AG04449 (cell line): ENCODE data around the gene CFAP61.
"Not testable (repeated sequence)": the region's sequence is repeated elsewhere in the genome, so short reads cannot be mapped to it uniquely, and the experiment has no call there.

Experiments
- CTCF ChIA-PET: fragments of 350-600 bp; formaldehyde crosslinking; extraction: SDS; loops from one replicate; lab custom pipeline; 2021; ENCODE audit warnings: antibody characterized with exemption; lab: Yijun Ruan, JAX
- POLR2A ChIA-PET: fragments of 400-600, 350-600 bp; formaldehyde crosslinking; extraction: SDS; loops from one replicate; lab custom pipeline; 2020; ENCODE audit warnings: antibody characterized with exemption, inconsistent platforms; lab: Yijun Ruan, JAX
- DNase-seq: peaks from one replicate; pipeline ENCODE4 v3.0.0-alpha.2; 2010; ENCODE audit warnings: low read depth, low spot score
- H3K4me3 ChIP-seq: 2 replicates; pipeline ENCODE4 v1.5.1; 2011; ENCODE audit warnings: low read depth, mild to moderate bottlenecking, control low read depth, low read length
- TF ChIP-seq, protein P1 (sequence below): IDR thresholded peaks from one replicate; pipeline ENCODE4 v1.5.1; 2011; ENCODE audit warnings: mild to moderate bottlenecking, moderate library complexity, low read length, control low read depth, inconsistent platforms; ENCODE audit not compliant: insufficient read depth; ENCODE audit errors: missing control alignments

Gene CFAP61, protein sequence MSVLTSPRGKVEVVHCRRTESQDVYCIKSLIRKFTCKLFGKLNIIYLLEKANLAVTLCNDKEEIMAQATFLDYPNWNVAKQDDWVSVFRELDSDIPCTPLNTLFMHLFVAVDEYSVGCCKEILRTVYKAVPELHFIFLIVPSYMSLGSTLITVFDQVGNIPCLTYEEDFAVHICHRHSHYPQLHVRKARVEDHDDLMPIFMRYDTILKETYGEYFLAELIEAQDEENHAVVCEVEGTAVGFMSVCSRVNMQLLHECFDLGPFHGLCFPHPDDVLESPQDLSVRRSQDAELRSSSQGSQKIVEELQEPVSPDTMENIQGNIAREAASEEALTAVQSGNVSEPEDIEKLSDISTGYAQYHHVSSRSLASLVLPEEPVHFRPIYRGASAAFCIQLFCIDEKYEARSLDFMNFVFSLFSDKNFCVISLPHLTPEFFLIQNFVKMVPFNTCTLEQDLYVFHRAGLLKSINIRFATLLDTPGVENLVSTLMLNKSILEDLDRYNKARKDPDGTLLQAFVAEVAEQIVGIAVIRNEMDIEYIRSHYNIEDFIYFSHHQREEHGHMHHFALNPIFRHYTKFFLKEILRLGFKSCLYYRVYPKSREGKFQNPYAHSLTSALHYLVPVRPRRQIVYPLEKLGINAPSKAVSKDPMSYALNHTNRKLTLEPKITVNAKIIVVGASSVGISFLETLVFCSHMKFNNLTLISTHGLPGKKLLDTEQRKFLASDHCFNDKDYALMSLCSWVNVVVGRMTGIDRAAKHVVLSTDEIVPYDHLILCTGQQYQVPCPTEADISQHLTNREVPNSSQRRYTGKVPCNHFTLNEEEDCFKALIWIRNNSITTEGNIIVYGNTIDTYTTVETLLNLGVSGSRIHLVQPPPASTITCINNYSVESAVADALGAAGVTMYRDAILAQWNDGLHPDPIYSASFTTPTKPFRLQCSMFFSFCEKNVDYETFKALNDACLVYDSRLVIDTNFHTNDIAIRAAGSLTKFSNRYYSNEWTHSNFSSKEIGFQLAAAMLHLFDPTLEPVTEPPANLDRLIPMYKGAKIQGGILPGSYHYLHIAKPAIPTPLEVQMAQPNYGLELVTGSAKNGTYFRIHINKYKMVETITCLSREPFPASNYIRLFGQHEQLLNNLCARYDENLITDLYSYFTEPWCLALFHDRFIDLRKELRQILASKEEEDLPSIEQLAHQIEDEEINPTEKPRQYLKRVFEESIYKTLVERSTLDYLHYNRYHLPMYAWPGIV

DNA sequence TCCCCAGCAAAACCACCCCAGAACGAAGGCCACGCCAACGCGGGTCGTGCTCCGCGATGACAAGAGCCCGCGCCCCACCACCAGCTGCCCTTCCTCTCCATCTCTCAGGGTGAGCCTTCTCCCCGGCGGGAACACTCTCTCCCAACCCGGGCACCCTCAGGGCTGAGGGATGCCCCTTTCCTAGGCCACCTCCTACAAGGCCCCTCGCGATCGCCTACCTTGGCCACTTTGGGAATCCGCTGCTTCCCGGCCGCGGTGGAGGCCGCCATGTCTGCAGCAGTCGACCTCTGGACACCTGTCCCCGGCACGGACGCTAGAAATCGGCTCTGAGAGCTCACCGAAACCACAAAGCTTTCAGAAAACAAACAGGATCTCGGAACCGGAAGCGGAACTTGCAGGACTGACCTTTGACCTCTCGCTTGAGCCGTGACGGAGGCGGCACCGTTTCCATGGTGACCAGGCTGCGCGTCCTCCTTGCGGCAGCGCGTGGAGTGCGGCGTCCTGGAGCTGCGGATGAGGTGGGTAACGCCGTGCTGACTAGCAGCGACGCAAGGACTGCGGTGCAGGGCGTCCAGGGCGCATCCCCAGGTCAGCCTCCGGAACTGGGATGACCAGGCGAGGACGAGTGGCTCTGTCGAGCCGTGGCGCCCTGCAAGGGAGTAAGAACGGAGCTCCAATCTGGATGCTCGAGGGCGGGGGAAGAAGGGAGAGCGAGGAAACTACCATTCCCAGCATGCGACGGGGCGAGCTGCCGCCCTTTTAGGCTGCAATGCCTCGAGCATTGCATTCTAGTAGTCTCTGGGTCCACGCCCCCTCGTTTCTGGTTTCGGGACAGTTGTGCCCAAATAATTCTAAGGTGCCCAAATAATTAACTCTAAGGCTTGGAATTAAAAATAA is at the start of gene CFAP61, which contains the start of gene CRNKL1:
Gene CFAP61, plus strand, starts transcription at position 459 of the 897 bp plus-strand sequence. CDS start 4,122 bp downstream, outside the sequence.
Gene CRNKL1, minus strand, starts transcription at position 393 of the 897 bp plus-strand sequence. Its CDS starts 124 bp downstream, at position 269.
- DNase-seq: peak; percentile 60
- ChIA-PET CTCF (interaction anchor here (0.6 to 2.1 kb wide), 4 partner anchors 57 to 541 kb away, joined by 3 to 8 read pairs (median 4); no protein-coding TSS in a partner anchor), POLR2A (interaction anchor here (0.9 to 1.0 kb wide), 2 partner anchors 35 to 235 kb away, joined by 3 read pairs; partner anchors contain the start of gene NAA20)
- H3K4me3 ChIP-seq: peak within 1 kb of the TSS; percentile 91
- TF ChIP-seq, protein P1, sequence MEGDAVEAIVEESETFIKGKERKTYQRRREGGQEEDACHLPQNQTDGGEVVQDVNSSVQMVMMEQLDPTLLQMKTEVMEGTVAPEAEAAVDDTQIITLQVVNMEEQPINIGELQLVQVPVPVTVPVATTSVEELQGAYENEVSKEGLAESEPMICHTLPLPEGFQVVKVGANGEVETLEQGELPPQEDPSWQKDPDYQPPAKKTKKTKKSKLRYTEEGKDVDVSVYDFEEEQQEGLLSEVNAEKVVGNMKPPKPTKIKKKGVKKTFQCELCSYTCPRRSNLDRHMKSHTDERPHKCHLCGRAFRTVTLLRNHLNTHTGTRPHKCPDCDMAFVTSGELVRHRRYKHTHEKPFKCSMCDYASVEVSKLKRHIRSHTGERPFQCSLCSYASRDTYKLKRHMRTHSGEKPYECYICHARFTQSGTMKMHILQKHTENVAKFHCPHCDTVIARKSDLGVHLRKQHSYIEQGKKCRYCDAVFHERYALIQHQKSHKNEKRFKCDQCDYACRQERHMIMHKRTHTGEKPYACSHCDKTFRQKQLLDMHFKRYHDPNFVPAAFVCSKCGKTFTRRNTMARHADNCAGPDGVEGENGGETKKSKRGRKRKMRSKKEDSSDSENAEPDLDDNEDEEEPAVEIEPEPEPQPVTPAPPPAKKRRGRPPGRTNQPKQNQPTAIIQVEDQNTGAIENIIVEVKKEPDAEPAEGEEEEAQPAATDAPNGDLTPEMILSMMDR: no peak

DNA sequence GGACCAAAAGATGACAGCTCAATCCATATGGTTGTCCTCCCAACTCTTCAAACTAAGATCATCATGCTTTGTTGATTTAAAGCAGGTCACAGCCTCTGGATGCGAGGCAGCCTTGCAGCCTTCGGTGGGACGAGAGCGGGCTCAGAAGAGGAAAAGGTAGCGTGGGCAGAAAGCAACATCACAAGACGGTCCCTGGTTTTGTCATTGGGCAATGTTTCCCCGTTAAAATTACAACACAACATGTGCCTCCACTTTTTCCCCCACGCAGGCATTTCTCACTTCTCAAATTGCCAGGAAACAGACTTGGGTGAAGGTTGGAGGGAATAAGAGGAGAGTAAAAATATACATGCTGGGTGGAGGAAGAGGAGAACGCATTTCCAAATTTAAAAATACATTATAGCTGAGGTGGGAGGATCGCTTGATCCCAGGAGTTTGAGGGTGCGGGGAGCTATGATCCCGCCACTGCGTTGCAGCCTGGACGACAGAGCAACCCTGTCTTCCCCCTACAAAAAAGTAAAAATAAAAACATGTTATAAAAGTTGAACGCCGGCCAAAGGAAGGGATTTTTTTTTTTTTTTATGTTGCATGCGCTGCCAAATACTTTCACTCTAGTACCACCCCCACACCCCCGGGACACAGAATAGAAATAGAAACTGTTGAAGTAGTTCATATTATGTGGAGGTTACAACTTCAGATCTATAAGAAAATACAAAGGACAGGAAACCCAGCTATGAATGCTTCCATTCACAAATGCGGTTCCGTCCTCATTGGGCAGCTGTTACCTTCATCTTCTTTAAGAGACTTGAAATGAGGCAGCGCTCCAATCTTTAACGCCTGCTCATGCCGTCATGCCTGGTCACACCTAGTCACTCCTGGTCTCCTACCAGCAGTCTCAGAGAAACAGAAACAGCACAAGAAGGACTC is 49.0 kb upstream of the CFAP61 start:
- DNase-seq: no peak
- POLR2A ChIA-PET: no interaction called here
- CTCF ChIA-PET: interaction anchor here (1.1 to 2.9 kb wide), 5 partner anchors 9 to 219 kb away, joined by 4 to 16 read pairs (median 8); partner anchors contain the start of gene NAA20

DNA sequence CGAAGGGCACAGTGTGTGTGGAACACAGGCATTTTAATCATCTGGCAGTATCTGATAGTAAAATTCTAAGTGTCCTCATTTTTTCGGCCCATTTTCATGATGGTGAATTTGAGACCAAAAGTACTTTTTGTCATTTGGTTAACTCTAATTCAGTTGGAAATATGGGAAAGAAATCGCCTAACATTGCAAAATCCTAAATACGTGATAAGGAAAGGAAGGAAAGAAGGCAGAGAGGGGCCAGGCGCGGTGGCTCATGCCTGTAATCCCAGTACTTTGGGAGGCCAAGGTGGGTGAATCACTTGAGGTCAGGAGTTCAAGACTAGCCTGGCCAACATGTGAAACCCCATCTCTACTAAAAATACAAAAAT is 48.4 kb upstream of the CFAP61 start:
- CTCF ChIA-PET: interaction anchor here (0.8 to 2.9 kb wide), 4 partner anchors 10 to 219 kb away, joined by 3 to 16 read pairs (median 10); partner anchors contain the start of gene NAA20
- DNase-seq, POLR2A ChIA-PET, H3K4me3 ChIP-seq: not testable (repeated sequence)

More for the DNA sequence above, 49.0 kb upstream of the CFAP61 start:
- TF ChIP-seq, protein P1: no peak
- H3K4me3 ChIP-seq: no peak overlapping the region

DNA sequence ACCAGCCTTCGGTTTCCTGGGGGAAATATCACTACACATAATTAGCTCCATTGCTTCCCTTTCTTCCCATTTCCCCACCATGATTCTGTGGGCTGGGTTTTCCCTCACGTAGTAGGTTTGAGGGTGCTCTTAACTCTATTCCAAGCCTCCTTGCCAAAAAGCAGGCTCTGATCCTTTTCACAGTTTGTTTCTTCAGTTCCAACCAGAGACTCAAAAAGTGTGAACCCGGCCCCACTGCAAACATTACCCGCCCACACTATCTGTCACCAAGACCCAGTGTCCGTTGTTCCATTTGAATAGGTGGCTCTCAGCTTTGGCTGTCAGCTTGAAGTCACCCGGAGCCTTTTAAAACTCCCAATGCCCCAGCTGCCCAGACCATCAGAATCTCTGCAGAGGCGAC is 47.0 kb upstream of the CFAP61 start:
- no peak overlapping the region for H3K4me3 ChIP-seq
- DNase-seq: no peak
- ChIA-PET CTCF (interaction anchor here (1.1 to 3.7 kb wide), 5 partner anchors 8 to 221 kb away, joined by 3 to 19 read pairs (median 12); partner anchors contain the start of gene NAA20), POLR2A (no interaction called here)
- TF ChIP-seq, protein P1: no peak

DNA sequence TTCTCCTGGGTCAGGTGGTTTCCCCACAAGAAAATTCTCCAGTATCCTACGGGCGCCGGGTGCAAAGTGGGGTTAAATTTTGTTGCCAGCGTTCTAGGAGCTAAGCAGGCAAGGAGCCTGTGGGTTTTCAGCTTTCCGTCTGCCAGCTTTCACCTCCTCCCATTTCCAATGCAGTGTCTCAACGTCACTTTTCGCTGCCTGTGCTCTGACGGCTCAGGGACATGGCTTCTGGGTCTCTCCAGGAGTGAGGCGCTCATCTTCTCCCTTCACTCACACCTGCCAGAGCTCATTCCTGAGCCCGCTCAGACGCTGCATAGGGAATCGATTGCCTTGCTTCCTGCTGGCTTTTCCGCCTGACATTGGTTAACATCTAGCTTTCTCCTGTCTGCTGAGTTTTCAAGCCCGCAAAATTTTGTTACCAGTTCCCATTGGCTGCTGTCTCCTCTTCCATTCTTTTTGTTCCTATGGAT is 42.5 kb upstream of the CFAP61 start:
- H3K4me3 ChIP-seq: no peak overlapping the region
- POLR2A ChIA-PET: interaction anchor here (0.9 kb wide), 1 partner anchor 223 kb away, joined by 3 read pairs; no protein-coding TSS in a partner anchor

More for the DNA sequence above, 42.5 kb upstream of the CFAP61 start:
- DNase-seq: no peak
- TF ChIP-seq, protein P1: no peak
- CTCF ChIA-PET: interaction anchor here (0.7 to 4.8 kb wide), 5 partner anchors 8 to 224 kb away, joined by 3 to 23 read pairs (median 3); no protein-coding TSS in a partner anchor
